GM18868 (cell line): ENCODE results near the gene RHOD.

Experiments used
- ATAC-seq: cut with Tn5 transposase; IDR thresholded peaks from one replicate; pipeline ENCODE4 v1.9.1; 2021; ENCODE audit warnings: mild to moderate bottlenecking, moderate library complexity; ENCODE audit not compliant: unreplicated experiment

The RHOD gene

DNA sequence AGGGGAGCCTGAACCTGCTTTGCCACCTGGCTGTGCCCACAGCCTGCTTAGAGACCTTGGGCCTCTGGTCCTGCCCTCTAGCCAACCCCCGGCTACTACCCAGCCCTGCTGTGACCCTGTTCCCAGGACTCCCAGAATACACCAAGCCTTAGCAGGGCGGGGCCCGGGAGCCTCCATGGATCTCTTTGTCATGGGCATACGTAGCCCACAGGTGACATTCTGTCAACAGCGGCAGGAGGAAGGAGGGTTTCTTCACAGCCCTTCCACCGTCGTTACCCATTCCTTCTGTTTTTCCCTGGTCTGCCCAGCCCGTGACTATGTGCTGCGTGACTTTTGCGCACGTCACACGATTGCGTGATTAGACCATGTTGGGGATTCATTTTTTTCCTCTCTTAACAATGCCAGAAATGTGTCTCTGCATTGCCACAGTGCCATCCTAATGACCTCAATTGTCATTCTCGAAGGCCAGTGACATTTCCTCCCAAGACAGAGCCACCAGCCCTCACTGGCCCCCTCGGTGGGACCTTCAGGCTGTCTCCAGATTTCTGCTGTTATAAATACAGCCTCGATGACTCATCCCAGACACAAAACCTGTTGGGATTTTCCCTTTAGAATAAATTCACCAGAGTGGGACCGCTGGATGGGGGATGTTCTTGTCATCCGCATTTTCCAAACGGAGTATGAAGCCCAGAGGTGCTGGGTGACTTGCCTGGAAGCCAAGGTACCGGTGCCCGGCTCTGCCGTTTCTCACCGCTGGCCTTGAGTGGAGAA, 24.7 kb upstream of the RHOD start:
- ATAC-seq, result no peak

- ATAC-seq, result no peak
Measured at GRCh38 chr11:67032830-67033551, 23.7 kb upstream of the RHOD start.

GRCh38 chr11:67033661-67034166, 22.9 kb upstream of the RHOD start:
- ATAC-seq, result no peak

- no peak for ATAC-seq
Measured at GRCh38 chr11:67034350-67034749, 22.3 kb upstream of the RHOD start.

DNA sequence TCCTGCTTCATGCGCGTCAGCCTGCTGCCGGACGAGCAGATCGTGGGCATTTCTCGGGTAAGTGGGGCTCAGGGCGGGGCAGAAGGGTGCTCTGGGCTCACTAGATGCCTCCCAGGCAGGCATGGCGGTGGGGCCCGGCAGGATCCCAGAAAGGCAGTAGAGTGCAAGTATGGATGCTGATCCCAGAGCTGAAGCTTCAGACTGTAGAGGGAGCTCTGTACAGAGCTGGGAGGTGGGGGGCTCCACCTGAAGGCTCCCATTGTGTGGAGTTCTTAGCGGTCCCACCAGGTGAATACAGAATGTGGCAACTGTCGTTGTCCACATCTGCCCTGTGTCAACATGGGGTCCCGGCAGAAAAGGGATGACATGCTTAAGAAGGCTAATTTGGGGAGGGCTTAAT, 16.5 kb upstream of the RHOD start:
- ATAC-seq, result no peak

GRCh38 chr11:67041602-67042001, 15.0 kb upstream of the RHOD start:
- ATAC-seq, result no peak

GRCh38 chr11:67043572-67044349, 12.9 kb upstream of the RHOD start:
- no peak for ATAC-seq

GRCh38 chr11:67044496-67044895, 12.2 kb upstream of the RHOD start:
- ATAC-seq, result no peak

DNA sequence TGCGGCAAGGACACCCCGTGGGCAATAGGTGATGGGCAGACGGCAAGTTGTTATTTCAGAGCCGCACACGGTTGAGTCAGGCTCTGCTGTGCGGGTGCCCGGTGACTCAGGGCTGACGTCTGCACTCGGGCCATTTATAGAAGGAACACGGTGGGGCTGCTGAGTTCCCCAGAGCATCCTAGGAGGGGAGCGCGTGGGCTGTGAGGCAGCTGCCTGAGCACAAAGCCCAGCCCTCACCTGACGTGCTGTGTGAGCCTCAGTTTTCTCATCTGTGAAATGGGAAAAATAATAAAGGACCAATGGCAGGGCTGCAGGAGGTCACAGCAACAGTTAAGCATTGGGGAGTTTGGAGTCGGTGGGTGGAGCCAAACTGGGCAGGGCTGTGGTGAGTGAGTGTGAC, 11.3 kb upstream of the RHOD start:
- no peak for ATAC-seq

GRCh38 chr11:67048515-67049130, 8.0 kb upstream of the RHOD start:
- no peak for ATAC-seq

DNA sequence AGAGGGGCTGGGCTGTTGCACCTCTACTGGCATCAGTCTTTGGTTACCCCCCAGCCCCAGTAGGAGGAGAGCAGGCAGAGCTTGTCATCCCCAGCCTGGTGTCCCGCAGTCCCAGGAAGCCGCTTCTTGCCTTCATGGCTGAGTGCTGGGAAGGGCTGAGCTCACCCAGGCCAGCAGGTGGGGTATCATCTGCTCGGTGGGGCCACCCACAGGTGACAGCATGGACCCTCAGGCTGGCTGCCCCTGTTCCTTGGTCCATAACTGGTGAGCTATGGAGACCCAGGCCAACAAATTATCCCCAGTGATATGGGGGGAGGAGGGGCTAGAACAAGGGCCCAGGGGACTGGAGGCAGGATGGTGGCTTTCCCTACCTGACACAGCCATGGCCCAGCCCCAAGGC, 6.5 kb upstream of the RHOD start:
- no peak for ATAC-seq

DNA sequence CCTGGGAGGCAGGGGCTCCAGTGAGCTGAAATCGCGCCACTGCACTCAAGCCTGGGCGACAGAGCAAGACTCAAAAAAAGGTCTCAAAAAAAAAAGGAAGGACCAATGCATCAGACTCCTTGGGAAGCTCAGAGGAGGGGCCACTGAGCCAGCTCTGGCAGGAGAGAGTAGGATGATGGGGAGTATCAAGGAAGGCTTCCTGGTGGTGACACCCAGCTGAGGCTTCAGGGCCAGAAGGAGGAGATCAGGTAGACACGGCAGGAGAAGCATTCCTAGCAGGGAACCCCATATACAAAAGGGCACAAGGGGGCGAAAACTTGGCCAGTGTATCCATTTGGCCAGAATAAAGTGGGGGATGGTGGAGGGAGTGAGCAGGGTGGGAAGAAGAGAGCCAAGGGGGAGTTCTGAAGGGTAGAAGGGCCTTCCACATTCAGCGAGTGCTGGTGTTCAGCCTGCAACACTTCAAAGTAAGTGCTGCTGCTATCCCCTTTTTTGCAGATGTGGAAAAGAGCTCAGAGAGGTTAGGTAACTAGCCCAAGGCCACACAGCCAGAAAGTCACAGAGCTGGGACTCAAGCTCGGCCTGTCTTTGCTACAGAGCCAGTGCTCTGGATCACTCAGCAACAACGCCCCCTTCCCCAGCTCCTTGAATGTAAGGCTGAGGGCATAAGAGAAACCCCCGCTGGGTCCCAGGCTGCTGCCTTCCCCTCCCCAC, 5.3 kb upstream of the RHOD start:
- no peak for ATAC-seq

DNA sequence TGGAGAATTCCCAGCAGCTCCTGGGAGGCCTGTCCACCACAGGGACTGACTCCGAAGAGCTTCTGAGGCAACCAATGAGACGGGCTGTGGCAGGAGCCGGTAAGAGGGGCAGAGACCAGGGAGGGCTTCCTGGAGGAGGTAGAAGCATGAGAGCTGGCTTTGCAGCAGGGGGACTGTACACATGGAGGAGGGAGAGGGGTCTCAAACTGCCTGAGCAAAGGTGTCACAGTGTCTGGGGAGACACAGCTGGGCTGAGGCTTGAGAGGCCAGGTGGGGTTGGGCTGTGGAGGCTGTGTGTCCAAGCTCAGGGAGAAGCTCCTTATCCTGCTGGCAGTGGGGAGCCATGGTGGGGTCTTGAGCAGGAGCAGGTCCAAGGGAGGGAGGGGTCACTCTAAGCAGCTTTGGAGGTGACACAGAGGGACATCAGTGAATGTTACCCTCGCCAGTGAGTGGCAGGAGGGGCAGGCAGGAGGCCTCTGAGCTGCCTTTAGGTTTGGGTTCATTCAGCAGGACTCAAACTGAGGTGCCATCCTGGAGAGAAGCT, 4.6 kb upstream of the RHOD start:
- no peak for ATAC-seq

DNA sequence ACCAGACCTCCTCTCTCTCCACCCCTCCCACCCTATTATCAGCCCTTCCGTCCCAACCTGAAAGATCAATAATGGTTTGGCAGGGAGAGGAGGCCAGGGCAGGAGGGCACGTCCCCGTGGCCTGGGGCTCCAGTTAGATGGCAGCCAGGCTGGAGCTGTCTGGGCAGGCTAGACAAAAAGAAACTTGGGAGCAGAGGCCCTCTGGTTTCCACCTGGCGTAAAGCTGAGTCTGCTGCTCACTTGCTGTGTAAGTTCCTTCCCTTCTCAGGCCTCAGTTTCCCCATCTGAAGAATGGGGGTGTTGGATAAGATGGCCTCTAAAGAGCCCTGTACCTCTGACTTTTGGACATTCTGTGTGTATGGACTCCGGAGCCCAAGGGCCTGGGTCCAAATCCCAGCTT, 3.8 kb upstream of the RHOD start:
- no peak for ATAC-seq

DNA sequence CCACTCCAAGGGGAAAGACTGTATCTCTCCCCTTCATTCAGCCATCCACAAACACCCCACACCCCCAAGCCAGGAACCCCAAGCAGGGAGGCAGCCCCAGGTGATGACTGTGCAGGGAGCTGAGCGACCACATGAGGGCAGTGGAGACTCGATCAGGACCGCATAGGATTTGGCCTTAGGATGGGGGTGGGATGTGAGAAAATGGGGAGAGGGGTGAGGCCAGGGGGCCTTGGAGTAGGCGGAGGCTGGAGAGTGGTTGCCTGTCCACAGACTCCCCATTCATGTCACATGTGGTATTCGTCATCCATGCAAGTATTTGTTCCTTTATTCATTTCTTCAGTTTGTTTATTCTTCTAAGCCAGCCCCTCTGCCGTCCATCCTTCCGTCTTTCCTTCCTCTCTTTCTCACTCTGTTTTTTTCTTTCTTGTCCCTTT, 2.7 kb upstream of the RHOD start:
- ATAC-seq, result no peak

DNA sequence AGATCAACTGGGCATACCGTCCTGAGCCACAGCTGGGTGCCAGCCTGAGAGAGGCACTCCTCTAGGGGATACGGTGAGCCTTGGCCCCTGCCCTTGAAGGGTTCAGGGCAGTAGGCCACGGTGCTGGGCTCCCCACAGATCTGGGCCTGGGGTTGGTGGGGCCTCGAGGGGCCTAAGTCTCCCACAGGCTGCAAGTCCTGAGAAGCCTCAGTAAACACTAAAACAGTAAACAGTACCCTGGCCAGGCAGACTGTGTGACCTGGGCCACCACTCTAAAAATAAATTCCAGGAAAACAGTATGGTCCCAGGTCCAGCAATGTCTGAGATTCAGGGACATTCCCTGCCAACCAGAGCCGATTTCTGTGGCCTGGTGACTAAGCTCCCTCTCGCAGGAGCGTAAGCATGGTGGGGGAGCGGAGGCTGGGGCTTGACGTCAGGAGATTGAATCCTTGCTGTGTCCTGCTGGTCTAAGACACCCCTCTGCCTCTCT, 2.3 kb upstream of the RHOD start:
- no peak for ATAC-seq

DNA sequence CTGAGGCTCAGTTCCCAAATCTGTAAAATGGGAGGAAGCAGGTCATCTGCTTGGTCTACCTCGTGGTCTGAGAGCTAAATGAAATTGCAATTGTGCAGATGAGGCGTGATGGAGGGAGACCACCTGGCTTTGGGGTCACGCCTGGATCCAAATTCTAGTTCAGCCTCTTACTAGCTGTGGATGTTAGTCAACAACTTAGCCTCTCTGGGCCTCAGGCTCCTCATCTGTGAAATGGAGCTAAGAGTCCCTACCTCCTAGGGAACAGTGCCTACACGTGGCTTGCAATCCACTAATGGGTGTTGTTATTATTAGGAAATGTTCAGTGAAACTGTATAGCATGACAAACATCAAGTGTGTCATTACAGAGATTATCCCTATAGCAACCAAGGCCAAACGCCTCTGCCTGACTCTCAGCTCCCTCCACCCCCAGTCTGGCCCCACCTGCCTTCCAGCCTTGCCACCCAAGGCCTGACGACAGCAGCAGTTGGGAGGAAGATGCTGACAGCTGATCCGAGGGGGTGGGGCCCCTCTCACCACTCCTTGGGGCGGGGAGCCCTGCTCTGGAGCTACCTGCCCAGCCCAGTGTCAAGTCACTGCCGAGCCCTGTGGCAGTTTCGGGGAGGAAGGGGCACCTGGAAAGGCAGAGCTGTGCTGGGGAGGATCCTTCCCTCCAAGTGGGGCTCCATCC, 1.7 kb upstream of the RHOD start:
- ATAC-seq, result no peak

DNA sequence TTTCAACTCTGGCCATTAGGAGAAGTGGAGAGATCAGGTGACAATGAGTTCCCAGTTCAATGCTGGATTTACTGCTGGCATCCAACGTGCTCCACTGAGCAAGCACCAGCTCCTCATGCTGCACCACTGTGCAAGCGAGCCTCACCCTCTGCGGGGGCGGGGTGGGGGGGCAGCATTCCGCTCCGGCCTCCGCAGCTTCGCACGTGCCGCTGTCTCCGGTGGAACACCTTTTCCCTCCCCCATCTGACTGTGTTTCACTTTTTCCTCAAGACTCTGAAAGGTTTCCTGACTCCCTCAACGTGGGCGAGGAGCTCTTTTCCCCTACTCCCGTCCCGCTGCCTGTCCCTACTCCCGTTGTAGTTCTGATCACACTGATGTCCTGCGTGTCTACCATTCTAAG, 835 bp upstream of the RHOD start:
- ATAC-seq, result no peak

DNA sequence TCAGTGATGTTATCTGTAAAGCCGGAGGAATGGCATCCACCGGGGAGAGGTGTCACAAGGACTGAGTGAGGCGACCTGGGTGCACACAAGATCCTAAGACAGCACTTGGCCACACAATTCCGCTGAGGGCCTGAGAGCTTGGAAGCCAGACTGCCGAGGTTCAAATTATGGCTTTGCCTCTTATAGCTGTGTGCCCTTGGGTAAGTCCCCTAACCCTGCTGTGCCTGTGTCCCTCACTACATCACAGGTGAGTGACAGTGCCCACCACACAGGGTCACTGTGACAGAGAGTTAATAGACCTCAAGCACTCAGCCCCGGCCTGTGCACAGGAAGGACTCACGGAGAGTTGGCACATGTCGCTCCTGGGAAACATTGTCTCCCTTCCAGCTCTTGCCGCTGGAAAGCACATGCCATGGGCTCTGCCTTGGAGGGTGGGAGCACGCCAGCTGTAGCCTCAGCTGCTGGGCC, 592 bp downstream of the RHOD start:
- ATAC-seq, result no peak
